Uterus (tissue), 4 donors: ENCODE results near the gene MRPL36. TPM values are rescaled to one million over a fixed set of nuclear protein-coding genes. Genes with fewer than 3 reads are reported as not detected.

Source experiments
- DNase-seq, 2 donors: peaks; one replicate each; pipeline ENCODE4 v3.0.0-alpha.2; 2019 to 2020
- H3K27ac ChIP-seq, 2 donors: fragments of 200-600 bp; sonication (generic); 1 replicate in 1 of 2; 2 replicates in 1 of 2; pipeline ENCODE4 v1.5.1; 2016 to 2018
- H3K27me3 ChIP-seq, 2 donors: fragments of 200-600 bp; sonication (generic); one replicate each; pipeline ENCODE4 v1.5.1; 2018 to 2019; ENCODE audit warnings: control low read depth in 1 of 2
- H3K36me3 ChIP-seq, 2 donors: fragments of 200-600 bp; sonication (generic); one replicate each; pipeline ENCODE4 v1.5.1; 2019; ENCODE audit warnings: control low read depth in 1 of 2
- H3K4me1 ChIP-seq, 2 donors: fragments of 200-600 bp; sonication (generic); one replicate each; pipeline ENCODE4 v1.5.1; 2018 to 2019; ENCODE audit warnings: control low read depth in 1 of 2
- H3K4me3 ChIP-seq, 2 donors: fragments of 200-600 bp; sonication (generic); 1 replicate in 1 of 2; 2 replicates in 1 of 2; pipeline ENCODE4 v1.5.1; 2018 to 2019; ENCODE audit warnings: mild to moderate bottlenecking in 1 of 2
- H3K9me3 ChIP-seq, 2 donors: fragments of 200-600 bp; sonication (generic); one replicate each; pipeline ENCODE4 v1.5.1; 2019; ENCODE audit warnings: control low read depth in 1 of 2
- CTCF ChIP-seq, 4 experiments: fragments of 200-600 bp in 2 of 4; fragments of 450-650 bp in 2 of 4; sonication (generic) in 2 of 4; IDR thresholded peaks; one replicate each; pipeline ENCODE4 v1.5.1; 2016 to 2019; ENCODE audit warnings: antibody characterized with exemption in 4 of 4, mild to moderate bottlenecking in 2 of 4, moderate library complexity in 1 of 4
- POLR2A ChIP-seq, 2 donors: fragments of 450-650 bp; IDR thresholded peaks; one replicate each; pipeline ENCODE4 v1.6.1; 2016; ENCODE audit warnings: antibody characterized with exemption in 2 of 2, mild to moderate bottlenecking in 1 of 2, moderate library complexity in 1 of 2
- intact Hi-C: fragments of 100-400 bp; cut with DNase I; formaldehyde crosslinking; loops from one replicate; pipeline ENCODE4 v1.15.1; 2023; ENCODE audit warnings: low total_unique reads
- total RNA-seq, 4 donors: library from RNA; depleted of rRNA in 3 of 4; stranded (reverse); fragments of >200 nt in 3 of 4; gene quantifications; one replicate each; pipeline versions ENCODE4 v1.1.0 to v1.2.4, GENCODE V29; 2014 to 2023
- donor health status: DM: yes; HTN: yes; CAD: no.

MRPL36 gene
- total RNA-seq, 4 donors from 2014 or later = 14.4 to 107 (median 31.6) TPM

- TF ChIP-seq CTCF (IDR thresholded peaks at IDR 0.05) = no peak
- TF ChIP-seq POLR2A (IDR thresholded peaks at IDR 0.05) = no peak
- H3K27me3 ChIP-seq = no peaks in the 10 kb centered on the region
- DNase-seq = no peak
Measured at GRCh38 chr5:1771149-1772065, 28.2 kb downstream of the MRPL36 start.

GRCh38 chr5:1770443-1770802 is 29.2 kb downstream of the MRPL36 start:
- Histone ChIP-seq H3K36me3 (no peaks in the 10 kb centered on the region), H3K4me1 (no peaks in the 10 kb centered on the region), H3K27me3 (no peaks in the 10 kb centered on the region), H3K9me3 (no peaks in the 10 kb centered on the region), H3K27ac (no peak overlapping the region), H3K4me3 (no peak overlapping the region)
- DNase-seq = no peak
- intact Hi-C loops = no loop called here
- TF ChIP-seq POLR2A (IDR thresholded peaks at IDR 0.05) (no peak), CTCF (IDR thresholded peaks at IDR 0.05) (no peak)

More at GRCh38 chr5:1771149-1772065, 28.2 kb downstream of the MRPL36 start:
- H3K4me1 ChIP-seq = no peaks in the 10 kb centered on the region
- H3K27ac ChIP-seq = no peak overlapping the region
- intact Hi-C loops = no loop called here
- no peaks in the 10 kb centered on the region for H3K36me3 ChIP-seq
- H3K4me3 ChIP-seq = no peak overlapping the region
- no peaks in the 10 kb centered on the region for H3K9me3 ChIP-seq

- intact Hi-C loops = no loop called here
- Histone ChIP-seq H3K27me3 (no peaks in the 10 kb centered on the region), H3K4me3 (no peak overlapping the region), H3K36me3 (no peaks in the 10 kb centered on the region), H3K9me3 (no peaks in the 10 kb centered on the region), H3K4me1 (no peaks in the 10 kb centered on the region), H3K27ac (no peak overlapping the region)
- TF ChIP-seq POLR2A (IDR thresholded peaks at IDR 0.05) = no peak
- TF ChIP-seq CTCF (IDR thresholded peaks at IDR 0.05) = no peak
- no peak for DNase-seq
Measured at GRCh38 chr5:1769752-1770442, 29.7 kb downstream of the MRPL36 start.

- intact Hi-C loops = no loop called here
- no peaks in the 10 kb centered on the region for H3K36me3 ChIP-seq
- H3K4me1 ChIP-seq = no peaks in the 10 kb centered on the region
- no peak for TF ChIP-seq POLR2A (IDR thresholded peaks at IDR 0.05)
- TF ChIP-seq CTCF (IDR thresholded peaks at IDR 0.05) = no peak
- no peak for DNase-seq
- H3K9me3 ChIP-seq = no peaks in the 10 kb centered on the region
- H3K27ac ChIP-seq = no peak overlapping the region
- H3K4me3 ChIP-seq = no peak overlapping the region
- H3K27me3 ChIP-seq = no peaks in the 10 kb centered on the region
Measured at GRCh38 chr5:1769017-1769640, 30.5 kb downstream of the MRPL36 start.
